Eye (tissue), 1 donor: ENCODE measurements around the gene SUCLG2.
A peak's percentile ranks its signal among the peaks of the same experiment; 100 is the strongest.

Source experiments
- DNase-seq: peaks from one replicate; pipeline ENCODE4 v3.0.0-alpha.2; 2015

SUCLG2 gene

GRCh38 chr3:67380118-67380517, 274.3 kb downstream of the SUCLG2 start:
- DNase-seq, result no peak

GRCh38 chr3:67377299-67377698, 277.1 kb downstream of the SUCLG2 start:
- DNase-seq, result no peak

- DNase-seq, result no peak
These were observed 278.0 kb downstream of the SUCLG2 start for GRCh38 chr3:67376416-67376815.

GRCh38 chr3:67375976-67376375, 278.4 kb downstream of the SUCLG2 start:
- no peak for DNase-seq

GRCh38 chr3:67362686-67363085, 291.7 kb downstream of the SUCLG2 start:
- no peak for DNase-seq

GRCh38 chr3:67361770-67362169, 292.6 kb downstream of the SUCLG2 start:
- no peak for DNase-seq

GRCh38 chr3:67361323-67361722, 293.1 kb downstream of the SUCLG2 start:
- DNase-seq, result no peak

- DNase-seq, result peak; percentile 56
These were observed 296.6 kb downstream of the SUCLG2 start for GRCh38 chr3:67357610-67358458.

GRCh38 chr3:67349551-67350174, 304.7 kb downstream of the SUCLG2 start:
- no peak for DNase-seq

- DNase-seq, result no peak
These were observed 308.3 kb downstream of the SUCLG2 start for GRCh38 chr3:67346081-67346480.

- no peak for DNase-seq
These were observed 318.6 kb downstream of the SUCLG2 start for GRCh38 chr3:67335813-67336212.

GRCh38 chr3:67334588-67334987, 319.8 kb downstream of the SUCLG2 start:
- no peak for DNase-seq

- no peak for DNase-seq
These were observed 325.1 kb downstream of the SUCLG2 start for GRCh38 chr3:67329358-67329757.

GRCh38 chr3:67327582-67327981, 326.8 kb downstream of the SUCLG2 start:
- DNase-seq, result no peak

- DNase-seq, result no peak
These were observed 329.2 kb downstream of the SUCLG2 start for GRCh38 chr3:67325231-67325630.
